OCI-LY1 (cell line): ENCODE results near the gene AGRN.

ENCODE experiments used
- EZH2 ChIP-seq: fragments of 200-600 bp; sonication (generic), shearing (Covaris generic); IDR thresholded peaks from 2 replicates; pipeline ENCODE4 v1.8.0; 2017; ENCODE audit warnings: borderline replicate concordance, mixed run types, mild to moderate bottlenecking, antibody characterized with exemption, low read length, moderate library complexity, mixed read lengths
- TF ChIP-seq, protein P1 (sequence below): fragments of 200-600 bp; sonication (generic), shearing (Covaris generic); IDR thresholded peaks from 2 replicates; pipeline ENCODE4 v1.5.1; 2017; ENCODE audit warnings: mild to moderate bottlenecking, antibody characterized with exemption, low read length, moderate library complexity, mixed read lengths

DNA sequence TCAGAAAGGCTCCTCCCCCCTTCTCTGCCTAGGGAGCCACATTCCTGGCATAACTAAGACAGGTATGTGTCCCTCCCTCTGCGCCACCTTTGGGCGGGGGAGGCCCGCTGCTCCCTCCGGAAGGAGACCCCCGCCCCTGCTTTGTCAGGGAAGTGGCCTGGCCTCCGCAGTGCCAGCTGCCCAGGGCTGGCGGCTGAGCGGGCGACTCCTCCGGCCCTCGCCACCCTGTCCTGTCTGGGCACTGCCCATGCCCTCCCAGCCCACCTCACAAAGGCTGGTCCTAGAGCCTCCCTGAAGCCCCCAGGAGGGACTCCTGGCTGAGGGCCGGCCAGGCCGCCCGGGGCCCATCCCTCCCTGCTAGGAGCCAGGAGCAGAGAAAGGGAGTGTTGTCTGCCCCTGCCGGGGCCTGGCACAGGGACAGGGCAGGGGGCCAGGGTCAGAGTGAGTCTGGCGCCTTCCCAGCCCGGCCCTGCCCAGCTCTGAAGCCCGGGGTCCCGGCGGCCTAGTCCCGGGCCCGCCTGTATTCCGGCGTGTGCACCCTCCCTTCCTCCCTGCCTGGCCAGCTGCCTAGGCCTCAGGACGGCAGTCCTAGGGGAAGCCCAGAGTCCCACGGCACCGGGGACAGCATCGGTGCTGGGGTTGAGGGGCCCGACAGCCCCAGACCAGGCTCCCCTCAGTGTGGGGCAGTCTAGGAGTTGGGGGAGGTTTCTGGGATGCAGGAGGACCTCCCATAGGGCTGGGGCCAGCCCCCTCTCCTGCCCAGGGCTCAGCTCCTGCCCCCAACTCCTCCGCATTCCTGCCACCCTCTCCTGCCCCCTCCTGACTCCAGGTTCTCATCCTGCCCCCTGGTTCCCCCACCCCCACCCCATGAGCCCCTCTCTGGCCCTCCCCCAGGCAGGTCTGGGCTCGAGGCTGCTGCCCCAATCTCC, 5.1 kb downstream of the AGRN start:
- TF ChIP-seq, protein P1, sequence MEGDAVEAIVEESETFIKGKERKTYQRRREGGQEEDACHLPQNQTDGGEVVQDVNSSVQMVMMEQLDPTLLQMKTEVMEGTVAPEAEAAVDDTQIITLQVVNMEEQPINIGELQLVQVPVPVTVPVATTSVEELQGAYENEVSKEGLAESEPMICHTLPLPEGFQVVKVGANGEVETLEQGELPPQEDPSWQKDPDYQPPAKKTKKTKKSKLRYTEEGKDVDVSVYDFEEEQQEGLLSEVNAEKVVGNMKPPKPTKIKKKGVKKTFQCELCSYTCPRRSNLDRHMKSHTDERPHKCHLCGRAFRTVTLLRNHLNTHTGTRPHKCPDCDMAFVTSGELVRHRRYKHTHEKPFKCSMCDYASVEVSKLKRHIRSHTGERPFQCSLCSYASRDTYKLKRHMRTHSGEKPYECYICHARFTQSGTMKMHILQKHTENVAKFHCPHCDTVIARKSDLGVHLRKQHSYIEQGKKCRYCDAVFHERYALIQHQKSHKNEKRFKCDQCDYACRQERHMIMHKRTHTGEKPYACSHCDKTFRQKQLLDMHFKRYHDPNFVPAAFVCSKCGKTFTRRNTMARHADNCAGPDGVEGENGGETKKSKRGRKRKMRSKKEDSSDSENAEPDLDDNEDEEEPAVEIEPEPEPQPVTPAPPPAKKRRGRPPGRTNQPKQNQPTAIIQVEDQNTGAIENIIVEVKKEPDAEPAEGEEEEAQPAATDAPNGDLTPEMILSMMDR = no peak
- TF ChIP-seq EZH2 = no peak
